OCI-LY3 (cell line): ENCODE measurements around the gene FANK1.

ENCODE experiments used
- CTCF ChIP-seq: fragments of 200-600, 300-600 bp; sonication (generic); IDR thresholded peaks from 2 replicates; pipeline ENCODE4 v1.5.1; 2014; ENCODE audit warnings: antibody characterized with exemption, low read length, low read depth
- EZH2phosphoT487 ChIP-seq: fragments of 200-600 bp; shearing (Covaris generic); IDR thresholded peaks from 2 replicates; pipeline ENCODE4 v1.6.1; 2018; ENCODE audit warnings: antibody characterized with exemption, mixed run types, low read depth

DNA sequence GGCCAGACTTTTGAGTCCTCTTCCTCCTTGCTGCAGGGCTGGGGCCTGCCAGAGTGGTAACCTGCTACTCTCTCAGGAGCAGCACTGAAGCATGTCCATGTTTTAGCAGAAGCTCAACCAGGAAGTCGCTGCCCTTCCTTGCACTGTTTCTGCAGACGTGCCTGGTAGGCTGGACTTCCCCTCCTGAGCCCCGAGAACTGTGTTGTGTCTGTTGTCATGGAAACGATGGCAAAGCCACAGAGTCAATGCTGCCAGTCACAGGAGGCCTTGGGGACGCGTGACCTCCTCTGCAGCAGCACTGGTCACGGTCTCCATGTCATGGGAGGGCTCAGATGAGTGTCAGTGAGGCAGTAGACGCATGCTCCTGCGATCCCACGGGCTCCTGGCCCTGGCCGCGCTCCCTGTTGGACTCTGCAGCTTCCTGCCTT lies 145.5 kb downstream of the FANK1 start:
- TF ChIP-seq CTCF (no peak), EZH2phosphoT487 (no peak)
